HL-60 (cell line): Measurements from ENCODE around the gene GLB1L.

ENCODE experiments used
- DNase-seq, 2 experiments: peaks; one replicate each; pipeline ENCODE4 v3.0.0-alpha.2; 2010 to 2020; ENCODE audit warnings: low read depth in 1 of 2, low spot score in 1 of 2
- H3K27ac ChIP-seq: fragments of 250-450 bp; sonication (Bioruptor Pico); replicated peaks from 2 replicates; pipeline ENCODE4 v1.5.1; 2020; ENCODE audit warnings: mild to moderate bottlenecking, moderate library complexity
- H3K27me3 ChIP-seq: fragments of 250-450 bp; sonication (Bioruptor Pico); 2 replicates; pipeline ENCODE4 v1.5.1; 2021; ENCODE audit warnings: mild to moderate bottlenecking, moderate library complexity; ENCODE audit not compliant: insufficient read depth, poor library complexity, severe bottlenecking
- H3K4me3 ChIP-seq: replicated peaks from 2 replicates; pipeline ENCODE4 v1.5.1; 2011; ENCODE audit warnings: mild to moderate bottlenecking, control low read depth, low read length; ENCODE audit not compliant: insufficient read depth
- CTCF ChIP-seq: IDR thresholded peaks from one replicate; pipeline ENCODE4 v1.5.1; 2011; ENCODE audit warnings: low read length, control low read depth, inconsistent platforms; ENCODE audit not compliant: insufficient read depth
- GABPA ChIP-seq: IDR thresholded peaks from 2 replicates; pipeline ENCODE4 v1.6.1; 2012; ENCODE audit warnings: low read depth
- POLR2AphosphoS5 ChIP-seq: IDR thresholded peaks from 2 replicates; pipeline ENCODE4 v1.6.1; 2012; ENCODE audit warnings: low read depth
- REST ChIP-seq: IDR thresholded peaks from 2 replicates; pipeline ENCODE4 v1.6.1; 2012; ENCODE audit warnings: low read depth; ENCODE audit not compliant: insufficient replicate concordance
- SPI1 ChIP-seq: IDR thresholded peaks from 2 replicates; pipeline ENCODE4 v1.6.1; 2012; ENCODE audit warnings: low read depth, mild to moderate bottlenecking, borderline replicate concordance

Gene GLB1L

GRCh38 chr2:219250049-219250781, 5.0 kb upstream of the GLB1L start:
- peak overlapping the region; percentile 2 for H3K4me3 ChIP-seq
- DNase-seq: peak in 1 of 2 experiments; percentile 71

GRCh38 chr2:219249203-219249980, 4.1 kb upstream of the GLB1L start:
- Histone ChIP-seq H3K4me3 (peak overlapping the region; percentile 2), H3K27ac (peak overlapping the region; percentile 84), H3K27me3 (no peaks in the 10 kb centered on the region)
- DNase-seq: peak in 1 of 2 experiments; percentile 95
- TF ChIP-seq GABPA: no peak
- TF ChIP-seq REST: no peak
- no peak for TF ChIP-seq CTCF
- TF ChIP-seq POLR2AphosphoS5: peak; percentile 34; the same call in 1 of the 2 replicates
- no peak; the same call in 1 of the 2 replicates for TF ChIP-seq SPI1

More at GRCh38 chr2:219250049-219250781, 5.0 kb upstream of the GLB1L start:
- no peak for TF ChIP-seq REST
- TF ChIP-seq CTCF: no peak
- TF ChIP-seq SPI1: no peak
- no peak for TF ChIP-seq GABPA
- no peak for TF ChIP-seq POLR2AphosphoS5
- peak overlapping the region; percentile 84 for H3K27ac ChIP-seq
- H3K27me3 ChIP-seq: no peaks in the 10 kb centered on the region

GRCh38 chr2:219248845-219249202, 3.6 kb upstream of the GLB1L start:
- DNase-seq: no peak
- H3K4me3 ChIP-seq: peak overlapping the region; percentile 2; the same call in 1 of the 2 replicates
- peak overlapping the region; percentile 84 for H3K27ac ChIP-seq

More at GRCh38 chr2:219248845-219249202, 3.6 kb upstream of the GLB1L start:
- TF ChIP-seq CTCF (no peak), SPI1 (no peak)
- no peaks in the 10 kb centered on the region for H3K27me3 ChIP-seq
